SU-DHL-6 (cell line): ENCODE data around the gene ARHGAP26.

Experiments used
- H2AFZ ChIP-seq: fragments of 200-600 bp; sonication (generic); 2 replicates; pipeline ENCODE4 v1.6.1; 2014; ENCODE audit warnings: low read depth, mild to moderate bottlenecking, moderate library complexity, mixed read lengths, antibody characterized with exemption, low read length; ENCODE audit not compliant: severe bottlenecking
- H3F3A ChIP-seq: fragments of 200-600 bp; shearing (Covaris generic); 2 replicates; pipeline ENCODE4 v1.6.0; 2016; ENCODE audit warnings: antibody characterized with exemption, mild to moderate bottlenecking; ENCODE audit not compliant: insufficient read depth
- H3K27ac ChIP-seq: fragments of 200-600 bp; sonication (generic); 2 replicates; pipeline ENCODE4 v1.5.1; 2016; ENCODE audit warnings: low read depth, mild to moderate bottlenecking, low read length, moderate library complexity, mixed read lengths
- H3K27me3 ChIP-seq: fragments of 200-600 bp; sonication (generic), shearing (Covaris generic); 2 replicates; pipeline ENCODE4 v1.6.0; 2014; ENCODE audit warnings: mild to moderate bottlenecking, low read length
- H3K36me3 ChIP-seq: fragments of 200-600 bp; sonication (generic); 2 replicates; pipeline ENCODE4 v1.6.1; 2014; ENCODE audit warnings: mild to moderate bottlenecking, low read length, mixed read lengths
- H3K4me2 ChIP-seq: fragments of 300-600, 200-600 bp; shearing (Covaris generic), sonication (generic); 2 replicates; pipeline ENCODE4 v1.6.0; 2014; ENCODE audit warnings: low read length, low read depth, mild to moderate bottlenecking; ENCODE audit not compliant: poor library complexity, severe bottlenecking
- H3K4me3 ChIP-seq: fragments of 200-600 bp; sonication (generic); 2 replicates; pipeline ENCODE4 v1.5.1; 2014; ENCODE audit warnings: antibody characterized with exemption, low read length, mild to moderate bottlenecking, mixed read lengths; ENCODE audit not compliant: insufficient read depth, poor library complexity, severe bottlenecking
- H3K79me2 ChIP-seq: fragments of 200-600 bp; sonication (generic); 2 replicates; pipeline ENCODE4 v1.6.1; 2014; ENCODE audit warnings: mild to moderate bottlenecking, low read length, moderate library complexity; ENCODE audit not compliant: insufficient read depth
- H3K9ac ChIP-seq: fragments of 200-600 bp; sonication (generic); 2 replicates; pipeline ENCODE4 v1.7.0; 2014; ENCODE audit warnings: mild to moderate bottlenecking, low read length
- H3K9me2 ChIP-seq: fragments of 200-600 bp; sonication (generic); replicated peaks from 2 replicates; pipeline ENCODE4 v1.6.1; 2014; ENCODE audit warnings: low read length; ENCODE audit not compliant: insufficient read depth
- H3K9me3 ChIP-seq: fragments of 200-600 bp; sonication (generic); 2 replicates; pipeline ENCODE4 v1.6.1; 2014; ENCODE audit warnings: low read length, mixed read lengths; ENCODE audit not compliant: insufficient read depth
- H4K20me1 ChIP-seq: fragments of 200-600 bp; sonication (generic); 2 replicates; pipeline ENCODE4 v1.6.1; 2014; ENCODE audit warnings: low read depth, mild to moderate bottlenecking, antibody characterized with exemption, low read length, moderate library complexity, mixed read lengths
- EZH2phosphoT487 ChIP-seq: fragments of 200-600 bp; sonication (generic), shearing (Covaris generic); conservative IDR thresholded peaks from 2 replicates; pipeline ENCODE4 v1.6.1; 2018; ENCODE audit warnings: mild to moderate bottlenecking, antibody characterized with exemption, low read length, moderate library complexity, mixed read lengths
- TF ChIP-seq, protein P1 (sequence below): fragments of 200-600 bp; sonication (generic); IDR thresholded peaks from one replicate; pipeline ENCODE4 v1.5.1; 2017; ENCODE audit warnings: antibody characterized with exemption, mild to moderate bottlenecking, low read length, moderate library complexity; ENCODE audit not compliant: insufficient read depth, poor library complexity, severe bottlenecking

The ARHGAP26 gene

GRCh38 chr5:143181173-143181572 is 411.0 kb downstream of the ARHGAP26 start:
- H3K27me3 ChIP-seq: no peaks in the 10 kb centered on the region
- H4K20me1 ChIP-seq: no peaks in the 10 kb centered on the region
- no peak overlapping the region for H3K27ac ChIP-seq
- no peak overlapping the region for H3K4me2 ChIP-seq
- TF ChIP-seq, protein P1, sequence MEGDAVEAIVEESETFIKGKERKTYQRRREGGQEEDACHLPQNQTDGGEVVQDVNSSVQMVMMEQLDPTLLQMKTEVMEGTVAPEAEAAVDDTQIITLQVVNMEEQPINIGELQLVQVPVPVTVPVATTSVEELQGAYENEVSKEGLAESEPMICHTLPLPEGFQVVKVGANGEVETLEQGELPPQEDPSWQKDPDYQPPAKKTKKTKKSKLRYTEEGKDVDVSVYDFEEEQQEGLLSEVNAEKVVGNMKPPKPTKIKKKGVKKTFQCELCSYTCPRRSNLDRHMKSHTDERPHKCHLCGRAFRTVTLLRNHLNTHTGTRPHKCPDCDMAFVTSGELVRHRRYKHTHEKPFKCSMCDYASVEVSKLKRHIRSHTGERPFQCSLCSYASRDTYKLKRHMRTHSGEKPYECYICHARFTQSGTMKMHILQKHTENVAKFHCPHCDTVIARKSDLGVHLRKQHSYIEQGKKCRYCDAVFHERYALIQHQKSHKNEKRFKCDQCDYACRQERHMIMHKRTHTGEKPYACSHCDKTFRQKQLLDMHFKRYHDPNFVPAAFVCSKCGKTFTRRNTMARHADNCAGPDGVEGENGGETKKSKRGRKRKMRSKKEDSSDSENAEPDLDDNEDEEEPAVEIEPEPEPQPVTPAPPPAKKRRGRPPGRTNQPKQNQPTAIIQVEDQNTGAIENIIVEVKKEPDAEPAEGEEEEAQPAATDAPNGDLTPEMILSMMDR: no peak
- no peak for TF ChIP-seq EZH2phosphoT487
- H3F3A ChIP-seq: no peaks in the 10 kb centered on the region
- H3K9ac ChIP-seq: no peak overlapping the region
- no peaks in the 10 kb centered on the region for H3K79me2 ChIP-seq
- H3K9me3 ChIP-seq: no peaks in the 10 kb centered on the region
- no peaks in the 10 kb centered on the region for H3K36me3 ChIP-seq
- no peaks in the 10 kb centered on the region for H3K9me2 ChIP-seq
- no peak overlapping the region for H3K4me3 ChIP-seq
- no peak overlapping the region for H2AFZ ChIP-seq

DNA sequence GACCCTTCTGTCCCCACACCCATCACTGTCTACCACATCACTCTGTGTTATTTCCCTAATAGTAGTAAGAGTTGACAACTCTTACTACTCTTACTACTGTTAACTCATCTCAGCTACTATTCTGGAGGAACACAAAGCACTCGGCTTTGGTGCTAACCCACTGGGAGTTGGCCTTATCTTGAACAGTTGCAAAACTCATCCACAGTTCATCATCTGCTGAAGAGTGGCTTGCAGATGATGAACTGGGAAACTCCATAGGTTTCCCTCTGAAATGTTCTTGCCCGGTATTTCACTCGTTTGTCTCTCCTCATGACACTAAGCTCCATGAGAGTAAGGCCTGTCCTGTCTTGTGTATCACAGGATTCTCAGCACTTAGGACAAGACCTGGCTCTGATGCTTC is 411.9 kb downstream of the ARHGAP26 start:
- Histone ChIP-seq H3K9ac (no peak overlapping the region), H3K36me3 (no peaks in the 10 kb centered on the region), H3K4me3 (no peak overlapping the region), H3K27me3 (no peaks in the 10 kb centered on the region), H3F3A (no peaks in the 10 kb centered on the region), H3K27ac (no peak overlapping the region), H3K79me2 (no peaks in the 10 kb centered on the region), H3K9me3 (no peaks in the 10 kb centered on the region), H4K20me1 (no peaks in the 10 kb centered on the region), H3K4me2 (no peak overlapping the region), H2AFZ (no peak overlapping the region), H3K9me2 (no peaks in the 10 kb centered on the region)
- no peak for TF ChIP-seq EZH2phosphoT487
- TF ChIP-seq, protein P1: no peak

GRCh38 chr5:143182901-143183820 is 413.0 kb downstream of the ARHGAP26 start:
- Histone ChIP-seq H3K36me3 (no peaks in the 10 kb centered on the region), H3K27me3 (no peaks in the 10 kb centered on the region), H3K4me2 (no peak overlapping the region), H3K27ac (no peak overlapping the region), H4K20me1 (no peaks in the 10 kb centered on the region), H3K79me2 (no peaks in the 10 kb centered on the region), H3F3A (no peaks in the 10 kb centered on the region), H3K9ac (no peak overlapping the region), H3K9me2 (no peaks in the 10 kb centered on the region), H2AFZ (no peak overlapping the region), H3K9me3 (no peaks in the 10 kb centered on the region), H3K4me3 (no peak overlapping the region)
- TF ChIP-seq, protein P1: no peak
- no peak for TF ChIP-seq EZH2phosphoT487
